HFF-Myc (cell line): ENCODE measurements around the gene UQCRH.

Experiments
- DNase-seq: peaks from one replicate; pipeline ENCODE4 v3.0.0-alpha.2; 2011; ENCODE audit warnings: low read depth; ENCODE audit errors: extremely low read depth
- H3K4me3 ChIP-seq: replicated peaks from 2 replicates; pipeline ENCODE4 v1.5.1; 2011; ENCODE audit warnings: low read depth, mild to moderate bottlenecking, control low read depth, low read length
- CTCF ChIP-seq: IDR thresholded peaks from 2 replicates; pipeline ENCODE4 v1.5.1; 2012; ENCODE audit warnings: mild to moderate bottlenecking, low read depth, low read length, control low read depth; ENCODE audit errors: missing control alignments

Gene UQCRH

GRCh38 chr1:46298387-46298786, 5.1 kb upstream of the UQCRH start:
- no peak for TF ChIP-seq CTCF
- H3K4me3 ChIP-seq = no peak overlapping the region
- no peak for DNase-seq

- TF ChIP-seq CTCF = no peak
These were observed 2.7 kb upstream of the UQCRH start for GRCh38 chr1:46300673-46301405.

GRCh38 chr1:46301406-46301807, 2.1 kb upstream of the UQCRH start:
- no peak for DNase-seq
- peak overlapping the region; percentile 99 for H3K4me3 ChIP-seq
- TF ChIP-seq CTCF = no peak

More at GRCh38 chr1:46300673-46301405, 2.7 kb upstream of the UQCRH start:
- peak overlapping the region; percentile 99 for H3K4me3 ChIP-seq
- no peak for DNase-seq

GRCh38 chr1:46301808-46302640, 1.5 kb upstream of the UQCRH start:
- TF ChIP-seq CTCF = no peak
- DNase-seq = no peak
- peak overlapping the region; percentile 99 for H3K4me3 ChIP-seq

- no peak for DNase-seq
- TF ChIP-seq CTCF = no peak
- peak overlapping the region; percentile 99 for H3K4me3 ChIP-seq
These were observed 859 bp upstream of the UQCRH start for GRCh38 chr1:46302641-46303037.

GRCh38 chr1:46303872-46304326, 401 bp downstream of the UQCRH start:
- TF ChIP-seq CTCF = no peak
- no peak for DNase-seq
- peak overlapping the region; percentile 99 for H3K4me3 ChIP-seq
